Hepatocyte (in vitro differentiated cells): Measurements from ENCODE around the gene HLA-E.

Experiments
- CTCF ChIP-seq: fragments of 200-600 bp; sonication (generic); IDR thresholded peaks from 2 replicates; pipeline ENCODE4 v1.5.1; 2016; ENCODE audit warnings: antibody characterized with exemption, mild to moderate bottlenecking; ENCODE audit not compliant: poor library complexity
- EZH2 ChIP-seq: fragments of 200-600 bp; sonication (generic); IDR thresholded peaks from 2 replicates; pipeline ENCODE4 v1.6.1; 2016; ENCODE audit warnings: antibody characterized with exemption, mild to moderate bottlenecking, borderline replicate concordance

GRCh38 chr6:30461055-30461454 lies 28.3 kb upstream of the HLA-E start:
- no peak for TF ChIP-seq CTCF
- TF ChIP-seq EZH2: no peak
